ENCODE measurements around the gene CLDN1. TPM values are rescaled to one million over a fixed set of nuclear protein-coding genes. Genes with fewer than 3 reads are reported as not detected.

Gene CLDN1
- total RNA-seq, 1 experiment from 2014 or later = 27.1 TPM

GRCh38 chr3:190261015-190261414, 61.2 kb downstream of the CLDN1 start:
- 0 out of 2 replicates have a peak, but pooled peaks cover 5% of the 10 kb centered on the region for H3K9me3 ChIP-seq (ENCODE audit: insufficient read depth, low read depth)
- no peaks in the 10 kb centered on the region for H3K36me3 ChIP-seq (ENCODE audit: low read depth)
- CTCF ChIA-PET = no interaction called here
- TF ChIP-seq, protein P1, sequence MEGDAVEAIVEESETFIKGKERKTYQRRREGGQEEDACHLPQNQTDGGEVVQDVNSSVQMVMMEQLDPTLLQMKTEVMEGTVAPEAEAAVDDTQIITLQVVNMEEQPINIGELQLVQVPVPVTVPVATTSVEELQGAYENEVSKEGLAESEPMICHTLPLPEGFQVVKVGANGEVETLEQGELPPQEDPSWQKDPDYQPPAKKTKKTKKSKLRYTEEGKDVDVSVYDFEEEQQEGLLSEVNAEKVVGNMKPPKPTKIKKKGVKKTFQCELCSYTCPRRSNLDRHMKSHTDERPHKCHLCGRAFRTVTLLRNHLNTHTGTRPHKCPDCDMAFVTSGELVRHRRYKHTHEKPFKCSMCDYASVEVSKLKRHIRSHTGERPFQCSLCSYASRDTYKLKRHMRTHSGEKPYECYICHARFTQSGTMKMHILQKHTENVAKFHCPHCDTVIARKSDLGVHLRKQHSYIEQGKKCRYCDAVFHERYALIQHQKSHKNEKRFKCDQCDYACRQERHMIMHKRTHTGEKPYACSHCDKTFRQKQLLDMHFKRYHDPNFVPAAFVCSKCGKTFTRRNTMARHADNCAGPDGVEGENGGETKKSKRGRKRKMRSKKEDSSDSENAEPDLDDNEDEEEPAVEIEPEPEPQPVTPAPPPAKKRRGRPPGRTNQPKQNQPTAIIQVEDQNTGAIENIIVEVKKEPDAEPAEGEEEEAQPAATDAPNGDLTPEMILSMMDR (conservative IDR thresholded peaks at IDR 0.05) = no peak
- TF ChIP-seq EZH2 (IDR thresholded peaks at IDR 0.05; ENCODE audit: low read depth) = no peak
- no peak overlapping the region for H3K27ac ChIP-seq
- no peaks in the 10 kb centered on the region for H3K27me3 ChIP-seq (ENCODE audit: insufficient read depth, low read depth)
- no peak for DNase-seq
- no peak overlapping the region for H3K4me2 ChIP-seq
- H4K20me1 ChIP-seq (ENCODE audit: insufficient read depth) = no peaks in the 10 kb centered on the region
- POLR2A ChIA-PET (ENCODE audit: unreplicated experiment) = no interaction called here
- no peaks in the 10 kb centered on the region for H3K79me2 ChIP-seq (ENCODE audit: low read depth)
- intact Hi-C loops (cut with micrococcal nuclease; ENCODE audit: unreplicated experiment) = no loop called here
- no peak overlapping the region for H3K4me3 ChIP-seq
- peaks cover 15% of the 10 kb centered on the region for H3K4me1 ChIP-seq (replicated peaks; ENCODE audit: insufficient read depth)
- no TSS peak for BruUV-seq (replicated peaks)
- H3F3A ChIP-seq (ENCODE audit: insufficient read depth, low read depth) = peaks cover 10% of the 10 kb centered on the region; the same call in 1 of the 2 replicates
- H3K9me2 ChIP-seq (ENCODE audit: insufficient read depth) = no peaks in the 10 kb centered on the region
- H2AFZ ChIP-seq = no peak overlapping the region

DNA sequence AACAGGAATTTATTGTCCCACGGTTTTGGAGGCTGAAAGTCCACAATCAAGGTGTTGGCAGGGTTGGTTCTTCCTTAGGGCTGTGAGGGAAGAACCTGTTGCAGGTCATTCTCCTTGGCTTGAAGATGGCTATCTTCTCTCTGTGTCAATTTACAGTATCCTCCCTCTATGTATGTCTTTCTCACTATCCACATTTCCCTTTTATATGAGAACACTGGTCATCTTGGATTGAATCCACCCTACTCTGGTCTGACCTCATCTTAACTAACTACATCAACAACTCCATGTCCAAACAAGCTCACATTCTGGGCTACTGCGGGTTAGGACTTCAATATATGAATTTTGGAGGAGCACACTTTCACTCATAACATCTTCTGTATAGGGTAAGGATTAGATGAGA, 61.9 kb downstream of the CLDN1 start:
- intact Hi-C loops (cut with micrococcal nuclease; ENCODE audit: unreplicated experiment) = no loop called here
- POLR2A ChIA-PET (ENCODE audit: unreplicated experiment) = no interaction called here
- Histone ChIP-seq H3K9me3 (ENCODE audit: insufficient read depth, low read depth) (0 out of 2 replicates have a peak, but pooled peaks cover 4% of the 10 kb centered on the region), H3K4me2 (no peak overlapping the region), H3K4me3 (no peak overlapping the region), H4K20me1 (ENCODE audit: insufficient read depth) (no peaks in the 10 kb centered on the region), H3K79me2 (ENCODE audit: low read depth) (no peaks in the 10 kb centered on the region), H3F3A (ENCODE audit: insufficient read depth, low read depth) (peaks cover 5% of the 10 kb centered on the region; the same call in 1 of the 2 replicates), H3K27ac (no peak overlapping the region), H3K36me3 (ENCODE audit: low read depth) (no peaks in the 10 kb centered on the region), H2AFZ (no peak overlapping the region), H3K9me2 (ENCODE audit: insufficient read depth) (no peaks in the 10 kb centered on the region), H3K4me1 (replicated peaks; ENCODE audit: insufficient read depth) (peaks cover 7% of the 10 kb centered on the region), H3K27me3 (ENCODE audit: insufficient read depth, low read depth) (no peaks in the 10 kb centered on the region)
- no peak for TF ChIP-seq EZH2 (IDR thresholded peaks at IDR 0.05; ENCODE audit: low read depth)
- TF ChIP-seq, protein P1 (conservative IDR thresholded peaks at IDR 0.05) = no peak
- CTCF ChIA-PET = no interaction called here
- no TSS peak for BruUV-seq (replicated peaks)
- DNase-seq = no peak

DNA sequence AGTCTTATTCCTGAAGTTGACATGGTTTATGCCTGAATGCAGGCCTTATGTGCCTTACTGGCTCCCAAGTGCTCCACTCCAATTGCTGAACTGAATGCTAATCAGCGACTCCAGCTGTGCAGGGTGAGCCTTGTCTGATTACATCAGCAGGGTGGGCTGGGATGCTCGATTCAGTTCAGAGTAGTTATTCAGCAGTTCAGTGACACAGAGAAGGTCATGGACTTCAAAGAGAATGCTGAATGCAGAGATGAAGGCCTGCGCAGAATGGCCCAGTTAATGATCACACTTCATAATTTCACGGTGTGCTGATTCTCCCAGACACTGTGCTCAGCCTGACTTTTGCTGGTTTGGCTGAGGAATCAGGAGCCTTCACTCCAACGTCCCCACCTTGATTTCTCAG, 63.6 kb downstream of the CLDN1 start:
- H3K79me2 ChIP-seq (ENCODE audit: low read depth) = no peaks in the 10 kb centered on the region
- ChIA-PET CTCF (no interaction called here), POLR2A (ENCODE audit: unreplicated experiment) (no interaction called here)
- H3K9me2 ChIP-seq (ENCODE audit: insufficient read depth) = no peaks in the 10 kb centered on the region
- H4K20me1 ChIP-seq (ENCODE audit: insufficient read depth) = no peaks in the 10 kb centered on the region
- H3K27ac ChIP-seq = no peak overlapping the region
- intact Hi-C loops (cut with micrococcal nuclease; ENCODE audit: unreplicated experiment) = no loop called here
- no TSS peak for BruUV-seq (replicated peaks)
- no peaks in the 10 kb centered on the region for H3F3A ChIP-seq (ENCODE audit: insufficient read depth, low read depth)
- H3K4me1 ChIP-seq (replicated peaks; ENCODE audit: insufficient read depth) = no peaks in the 10 kb centered on the region
- no peak overlapping the region for H3K4me2 ChIP-seq
- TF ChIP-seq EZH2 (IDR thresholded peaks at IDR 0.05; ENCODE audit: low read depth) = no peak
- TF ChIP-seq, protein P1 (conservative IDR thresholded peaks at IDR 0.05) = no peak
- no peaks in the 10 kb centered on the region for H3K9me3 ChIP-seq (ENCODE audit: insufficient read depth, low read depth)
- H3K27me3 ChIP-seq (ENCODE audit: insufficient read depth, low read depth) = no peaks in the 10 kb centered on the region
- no peak overlapping the region for H2AFZ ChIP-seq
- no peaks in the 10 kb centered on the region for H3K36me3 ChIP-seq (ENCODE audit: low read depth)
- H3K4me3 ChIP-seq = no peak overlapping the region
- DNase-seq = no peak

Other genes starting within 250 kb of the CLDN1 start
- 20.9 and 26.2 TPM in 2 replicates for gene P3H2, start 201.5 kb downstream of the CLDN1 start, total RNA-seq (2021)
- 0.20 and 0.46 TPM in 2 replicates for gene CLDN16, start 65.7 kb upstream of the CLDN1 start, total RNA-seq (2021)
- gene TMEM207, start 127.5 kb upstream of the CLDN1 start, total RNA-seq (2021) = not detected in 2 replicates
- 8.4 and 13.3 TPM in 2 replicates for gene IL1RAP, start 191.6 kb upstream of the CLDN1 start, total RNA-seq (2021)